Lung (tissue), 12 donors: ENCODE data around the gene CAMK2G. TPM values are rescaled to one million over a fixed set of nuclear protein-coding genes. Genes with fewer than 3 reads are reported as not detected.
"Not testable (repeated sequence)": the region's sequence is repeated elsewhere in the genome, so short reads cannot be mapped to it uniquely, and the experiment has no call there.

Experiments used
- ATAC-seq: fragments of 200-7000 bp; cut with Tn5 transposase; one replicate; pipeline ENCODE4 v1.9.1; 2020; ENCODE audit warnings: moderate number of reproducible peaks; ENCODE audit not compliant: insufficient read depth, low FRiP score
- DNase-seq, 3 donors: peaks; one replicate each; pipeline ENCODE4 v3.0.0-alpha.2; 2013 to 2017
- H3K27ac ChIP-seq, 2 donors: one replicate each; pipeline ENCODE4 v1.5.1; 2013; ENCODE audit warnings: mild to moderate bottlenecking in 2 of 2, moderate library complexity in 2 of 2, control low read depth in 1 of 2, inconsistent platforms in 1 of 2, low read depth in 1 of 2, low read length in 1 of 2
- H3K27me3 ChIP-seq, 3 donors: one replicate each; pipeline ENCODE4 v1.5.1; 2013; ENCODE audit warnings: low read length in 2 of 3; ENCODE audit not compliant: control insufficient read depth in 3 of 3, insufficient read depth in 3 of 3
- H3K36me3 ChIP-seq, 4 donors: one replicate each; pipeline ENCODE4 v1.5.1; 2013; ENCODE audit warnings: low read length in 4 of 4, mild to moderate bottlenecking in 1 of 4, moderate library complexity in 1 of 4; ENCODE audit not compliant: control insufficient read depth in 4 of 4, insufficient read depth in 4 of 4
- H3K4me1 ChIP-seq, 5 donors: one replicate each; pipeline ENCODE4 v1.5.1; 2013; ENCODE audit warnings: low read length in 5 of 5, mild to moderate bottlenecking in 2 of 5, moderate library complexity in 1 of 5; ENCODE audit not compliant: control insufficient read depth in 5 of 5, insufficient read depth in 5 of 5
- H3K4me3 ChIP-seq: one replicate; pipeline ENCODE4 v1.5.1; 2013; ENCODE audit warnings: mild to moderate bottlenecking, control low read depth, moderate library complexity
- H3K9ac ChIP-seq, 2 donors: one replicate each; pipeline ENCODE4 v1.5.1; 2013; ENCODE audit warnings: low read length in 2 of 2, control low read depth in 1 of 2; ENCODE audit not compliant: insufficient read depth in 1 of 2
- H3K9me3 ChIP-seq, 4 donors: one replicate each; pipeline ENCODE4 v1.5.1; 2013; ENCODE audit warnings: low read length in 3 of 4, mild to moderate bottlenecking in 1 of 4, moderate library complexity in 1 of 4; ENCODE audit not compliant: control insufficient read depth in 4 of 4, insufficient read depth in 3 of 4
- CTCF ChIP-seq: IDR thresholded peaks from 2 replicates; pipeline ENCODE4 v1.5.1; 2012; ENCODE audit warnings: mild to moderate bottlenecking; ENCODE audit errors: control extremely low read depth, extremely low read depth
- WGBS, 2 donors: extraction: QIAGEN DNeasy Blood & Tissue Kit; methylation state at CpG; one replicate each; pipeline ENCODE4 v1.1.7; 2013; 5-methylcytosine and 5-hydroxymethylcytosine counted together
- polyA plus RNA-seq, 2 donors: library from polyadenylated mRNA; stranded (reverse); fragments of 200-250 nt; gene quantifications; one replicate each; pipeline ENCODE4 v1.2.1, GENCODE V29; 2013
- total RNA-seq, 2 donors: library from RNA; depleted of rRNA in 1 of 2; stranded (reverse); fragments of >200 nt in 1 of 2; gene quantifications; one replicate each; pipeline ENCODE4 v1.2.1, GENCODE V29; 2014 to 2021
- donor health status: control.
- donor health status: control.
- donor health status: Bipolar disorder and iron deficiency.
- donor health status: healthy.
- donor health status: DM: yes; HTN: yes; CAD: no.

CAMK2G gene
- total and polyA plus RNA-seq, 4 donors = 15.8 to 41.1 (median 29.0) TPM

GRCh38 chr10:73920089-73920488, 45.7 kb upstream of the CAMK2G start:
- no peaks in the 10 kb centered on the region for H3K27me3 ChIP-seq
- 14 to 40% methylated on average over 4 of the region's 4 CpGs for WGBS, 2 donors
- peak overlapping the region in 1 of 2 donors; percentile 61 for H3K27ac ChIP-seq
- no peak overlapping the region for H3K4me3 ChIP-seq
- peaks cover 0 to 14% (median 0%) of the 10 kb centered on the region in 5 donors for H3K4me1 ChIP-seq
- no peaks in the 10 kb centered on the region for H3K9me3 ChIP-seq
- ATAC-seq (no peak), DNase-seq (peak; percentile 59 to 80 (median 69))
- peaks cover 0 to 6% (median 0%) of the 10 kb centered on the region in 4 donors for H3K36me3 ChIP-seq
- H3K9ac ChIP-seq = no peak overlapping the region
- TF ChIP-seq CTCF = no peak

DNA sequence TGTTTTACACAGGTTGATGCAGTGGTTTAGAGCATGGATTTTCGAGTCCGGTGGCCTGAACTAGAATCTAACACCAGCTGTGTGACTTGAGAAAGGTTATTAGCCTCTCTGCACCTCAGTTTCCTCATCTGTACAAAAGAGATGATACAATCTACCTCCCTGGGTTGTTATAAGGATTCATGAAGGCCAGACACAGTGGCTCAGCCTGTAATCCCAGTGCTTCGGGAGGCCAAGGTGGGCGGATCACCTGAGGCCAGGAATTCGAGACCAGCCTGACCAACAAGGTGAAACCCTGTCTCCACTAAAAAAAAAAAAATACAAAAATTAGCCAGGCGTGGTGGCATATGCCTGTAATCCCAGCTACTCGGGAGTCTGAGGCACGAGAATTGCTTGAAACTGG, 45.1 kb upstream of the CAMK2G start:
- Histone ChIP-seq H3K4me1 (peaks cover 0 to 14% (median 0%) of the 10 kb centered on the region in 5 donors), H3K27ac (peak overlapping the region in 1 of 2 donors; percentile 61)
- H3K4me3 ChIP-seq, H3K27me3 ChIP-seq, DNase-seq, H3K9ac ChIP-seq, H3K9me3 ChIP-seq, H3K36me3 ChIP-seq, ATAC-seq: not testable (repeated sequence)
- WGBS, 2 donors = 90 to 94% methylated on average over 8 of the region's 8 CpGs

GRCh38 chr10:73917566-73918305, 43.4 kb upstream of the CAMK2G start:
- H3K4me1 ChIP-seq = peaks cover 0 to 9% (median 0%) of the 10 kb centered on the region in 5 donors
- WGBS, 2 donors = 85 to 98% methylated on average over 3 of the region's 3 CpGs
- ATAC-seq = no peak
- TF ChIP-seq CTCF = no peak
- no peak for DNase-seq
- H3K4me3 ChIP-seq = no peak overlapping the region
- no peak overlapping the region for H3K9ac ChIP-seq
- peaks cover 0 to 9% (median 3%) of the 10 kb centered on the region in 3 donors for H3K27me3 ChIP-seq
- H3K36me3 ChIP-seq = peaks cover 0 to 10% (median 0%) of the 10 kb centered on the region in 4 donors
- H3K9me3 ChIP-seq = no peaks in the 10 kb centered on the region
- H3K27ac ChIP-seq = no peak overlapping the region

DNA sequence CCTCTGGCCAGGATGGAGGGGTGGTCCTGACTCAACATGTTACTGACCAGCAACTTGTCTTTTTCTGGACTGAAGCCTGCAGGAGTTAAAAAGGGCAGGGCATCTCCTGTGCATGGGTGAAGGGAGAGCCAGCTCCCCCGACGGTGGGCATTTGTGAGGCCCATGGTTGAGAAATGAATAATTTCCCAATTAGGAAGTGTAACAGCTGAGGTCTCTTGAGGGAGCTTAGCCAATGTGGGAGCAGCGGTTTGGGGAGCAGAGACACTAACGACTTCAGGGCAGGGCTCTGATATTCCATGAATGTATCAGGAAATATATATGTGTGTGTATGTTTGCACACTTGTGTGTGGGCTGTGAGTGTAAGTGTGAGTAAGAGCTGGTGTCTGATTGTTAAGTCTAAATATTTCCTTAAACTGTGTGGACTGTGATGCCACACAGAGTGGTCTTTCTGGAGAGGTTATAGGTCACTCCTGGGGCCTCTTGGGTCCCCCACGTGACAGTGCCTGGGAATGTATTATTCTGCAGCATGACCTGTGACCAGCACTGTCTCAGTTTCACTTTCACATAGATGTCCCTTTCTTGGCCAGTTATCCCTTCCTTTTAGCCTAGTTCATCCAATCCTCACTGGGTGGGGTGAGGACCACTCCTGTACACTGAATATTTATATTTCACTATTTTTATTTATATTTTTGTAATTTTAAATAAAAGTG, 42.6 kb upstream of the CAMK2G start:
- WGBS, 2 donors = 19 to 45% methylated on average over 5 of the region's 5 CpGs

More for the DNA sequence above, 42.6 kb upstream of the CAMK2G start:
- Histone ChIP-seq H3K27me3 (peaks cover 0 to 15% (median 9%) of the 10 kb centered on the region in 3 donors), H3K9ac (no peak overlapping the region), H3K9me3 (no peaks in the 10 kb centered on the region), H3K36me3 (peaks cover 0 to 10% (median 0%) of the 10 kb centered on the region in 4 donors), H3K4me3 (no peak overlapping the region), H3K4me1 (peaks cover 0 to 9% (median 0%) of the 10 kb centered on the region in 5 donors), H3K27ac (peak overlapping the region in 1 of 2 donors; percentile 1)
- peak in 1 of 3 donors; percentile 32 for DNase-seq
- no peak for TF ChIP-seq CTCF
- no peak for ATAC-seq
